OCI-LY3 (cell line): ENCODE data around the gene ZNF148.

Experiments
- CTCF ChIP-seq: fragments of 200-600, 300-600 bp; sonication (generic); IDR thresholded peaks from 2 replicates; pipeline ENCODE4 v1.5.1; 2014; ENCODE audit warnings: antibody characterized with exemption, low read length, low read depth
- EZH2phosphoT487 ChIP-seq: fragments of 200-600 bp; shearing (Covaris generic); IDR thresholded peaks from 2 replicates; pipeline ENCODE4 v1.6.1; 2018; ENCODE audit warnings: antibody characterized with exemption, mixed run types, low read depth

GRCh38 chr3:125378762-125379161 is 3.6 kb upstream of the ZNF148 start:
- TF ChIP-seq CTCF (no peak), EZH2phosphoT487 (no peak)
